NCI-H748 (cell line): Measurements from ENCODE around the gene TCERG1L.

ENCODE experiments used
- DNase-seq: peaks from one replicate; lab custom pipeline; 2025; ENCODE audit not compliant: unreplicated experiment; lab: John Stamatoyannopoulos, UW

TCERG1L gene

DNA sequence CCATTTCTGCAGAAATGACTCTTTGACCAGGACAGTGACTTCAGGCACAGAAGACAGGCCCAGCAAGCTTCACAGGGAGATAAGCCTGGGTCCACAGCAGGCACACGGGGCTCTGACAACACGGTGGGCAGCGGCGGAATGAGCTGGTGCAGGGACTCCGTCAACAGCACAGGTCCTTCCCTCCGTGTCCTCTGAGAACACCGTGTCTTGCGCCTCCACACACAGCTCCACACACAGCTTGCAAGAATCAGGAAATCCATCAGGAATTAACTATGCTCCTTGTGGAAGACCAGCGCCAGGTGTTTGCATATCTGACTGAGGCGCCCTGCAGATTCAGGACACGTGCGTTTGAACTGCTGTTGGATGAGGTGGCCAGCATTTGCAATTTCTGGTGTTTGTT is 39.6 kb downstream of the TCERG1L start:
- DNase-seq = peak; percentile 9

DNA sequence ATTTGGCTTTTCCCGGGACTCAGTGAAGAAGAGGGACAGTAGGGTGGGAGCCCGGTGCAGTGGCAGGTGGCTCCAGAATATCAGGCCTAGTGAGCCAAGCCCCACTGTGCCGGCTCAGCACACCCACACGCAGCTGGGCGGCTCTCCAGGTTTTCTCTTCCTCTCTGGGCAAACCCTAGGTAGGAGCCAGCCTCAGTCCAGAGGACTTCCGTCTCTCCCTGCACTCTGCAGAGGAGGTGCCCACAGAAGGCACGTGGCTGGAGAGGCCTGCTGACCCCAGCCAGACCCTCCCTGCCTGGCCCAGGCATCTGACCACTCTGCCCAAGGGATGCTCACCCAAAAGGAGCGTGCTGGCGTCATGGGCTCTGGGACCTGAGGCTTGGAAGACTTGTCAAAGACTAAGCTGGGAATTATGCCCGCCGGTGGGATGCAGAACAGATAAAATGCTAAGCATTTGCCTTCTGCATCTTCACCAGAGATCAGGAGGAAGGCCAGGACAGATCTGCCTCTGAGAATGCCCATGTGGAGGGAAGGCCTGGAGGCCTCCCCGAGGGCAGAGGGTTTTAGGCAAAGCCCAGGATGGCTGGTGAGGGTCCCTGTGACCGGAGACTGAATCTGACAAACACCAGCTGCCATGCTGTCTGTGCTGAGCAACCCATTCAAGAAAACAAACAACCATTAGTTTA is 40.2 kb downstream of the TCERG1L start:
- no peak for DNase-seq

DNA sequence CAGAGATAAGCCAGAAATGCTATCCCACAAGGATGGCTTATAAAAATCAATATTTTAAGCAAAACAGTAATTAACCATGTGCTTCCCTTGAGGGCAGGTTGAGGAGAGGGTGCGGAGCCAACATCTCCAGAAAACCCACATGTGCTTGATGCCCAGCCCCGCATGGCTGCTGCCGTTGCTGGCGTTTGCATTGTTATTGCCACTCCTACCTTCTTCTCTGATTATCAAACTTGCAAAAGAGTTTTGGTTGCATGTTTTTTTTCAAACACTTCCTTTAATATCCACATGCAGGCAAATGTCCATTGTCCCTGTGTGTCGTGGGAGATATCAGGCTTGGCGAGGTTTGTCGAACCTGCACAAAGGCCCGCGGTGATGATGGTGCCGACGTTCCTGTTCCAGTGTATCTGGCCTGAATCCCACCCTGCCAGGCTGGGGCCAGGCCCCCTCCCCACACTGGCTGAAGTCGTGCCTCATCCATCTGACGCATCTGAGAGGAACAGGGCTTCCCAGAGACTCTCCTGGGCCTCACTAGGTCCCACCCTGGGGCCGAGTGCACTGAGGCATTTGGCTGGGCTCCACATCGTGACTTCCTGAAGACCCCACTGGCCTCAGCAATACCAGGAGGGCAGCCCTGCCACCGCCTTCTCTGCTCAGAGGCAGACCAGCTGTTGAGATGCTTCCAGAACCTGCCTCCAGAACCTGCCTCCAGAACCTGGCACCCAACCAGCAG is 40.9 kb downstream of the TCERG1L start:
- no peak for DNase-seq

DNA sequence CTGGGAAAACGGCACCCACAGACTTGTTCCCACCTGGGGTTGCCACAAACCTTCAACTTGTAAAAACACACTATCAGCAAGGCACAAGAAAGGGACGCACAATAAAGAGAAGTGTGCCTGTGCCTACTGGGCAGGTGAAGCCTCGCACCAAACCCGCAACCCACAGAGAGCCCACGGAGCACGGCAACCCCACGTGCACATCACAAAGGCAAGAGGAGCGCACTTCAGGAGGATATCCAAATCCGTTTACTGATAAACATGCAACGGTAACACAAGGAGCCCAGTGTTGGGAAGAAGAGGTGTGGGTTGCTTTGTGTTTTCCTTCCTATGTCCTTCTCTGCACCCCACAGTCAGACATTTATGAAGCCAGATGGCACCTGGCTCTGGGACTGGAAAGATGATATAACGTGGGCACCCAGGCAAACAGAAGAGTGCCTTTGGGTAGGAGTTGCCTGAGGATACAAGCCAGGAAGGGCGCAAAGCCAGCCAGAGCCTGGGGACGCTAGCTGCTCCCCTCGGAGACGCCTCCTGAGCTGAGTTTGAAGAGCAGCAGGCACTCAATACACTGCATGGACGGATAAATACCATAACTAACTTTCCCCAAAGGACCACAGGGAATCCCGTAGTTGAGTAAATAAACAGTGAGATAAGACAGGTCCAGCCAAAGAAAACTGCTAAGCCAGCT is 41.6 kb downstream of the TCERG1L start:
- DNase-seq = no peak

DNA sequence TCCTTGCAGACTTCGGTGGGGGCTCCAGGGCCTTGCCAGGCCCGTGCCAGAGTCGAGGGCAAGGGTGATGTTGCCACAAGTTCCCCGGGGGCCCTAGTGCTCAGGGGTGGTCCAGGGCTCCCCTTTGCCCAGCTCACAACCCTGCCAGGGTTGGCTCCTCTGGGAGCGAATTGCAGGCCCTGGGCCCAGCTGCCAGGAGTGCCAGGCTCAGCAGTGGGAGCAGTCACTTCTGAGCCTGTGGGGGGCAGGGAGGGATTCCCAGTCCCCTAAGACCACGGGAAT is 43.8 kb downstream of the TCERG1L start:
- DNase-seq = no peak

DNA sequence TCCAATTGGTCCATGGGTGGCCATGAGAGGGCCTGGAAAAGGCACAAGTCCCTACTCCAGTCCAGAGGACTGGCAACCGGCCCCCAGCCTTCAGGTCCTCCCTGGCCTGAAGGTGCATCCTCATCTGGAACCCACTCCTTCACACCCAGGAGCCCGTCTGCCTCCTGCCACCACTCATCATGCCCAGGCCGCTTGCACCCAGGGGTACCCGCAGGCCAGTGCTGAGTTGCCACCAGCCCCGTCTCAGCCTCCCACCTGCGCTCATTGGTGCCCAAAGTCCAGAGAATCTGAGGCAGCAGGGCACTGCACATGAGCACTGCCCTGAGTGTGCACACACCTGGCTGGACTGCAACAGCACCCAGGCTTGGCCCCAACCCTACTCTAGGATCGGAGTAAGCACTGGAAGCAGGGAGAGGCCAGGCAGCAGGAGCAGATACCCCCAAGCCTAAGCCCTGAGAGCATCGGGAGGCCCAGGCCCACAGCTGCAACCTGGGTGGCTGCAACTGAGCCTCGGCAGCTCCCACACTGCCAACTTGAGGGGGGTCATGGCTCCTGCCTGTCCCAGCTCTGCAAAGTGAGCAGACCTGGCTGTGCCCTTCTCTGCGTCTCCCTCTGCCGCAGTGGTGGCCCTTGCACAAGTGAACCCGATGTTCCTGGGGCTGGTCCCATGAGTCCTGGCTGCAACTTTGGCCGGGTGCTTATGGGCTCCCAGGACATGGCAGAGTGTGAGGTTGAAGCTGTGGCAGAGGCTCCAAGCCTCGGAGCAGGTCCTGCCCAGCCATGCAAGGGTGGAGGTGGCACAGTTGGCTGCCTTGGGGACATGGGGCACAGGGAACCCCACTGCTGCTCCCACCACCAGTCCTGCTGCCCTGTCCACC is 44.3 kb downstream of the TCERG1L start:
- DNase-seq = no peak

DNA sequence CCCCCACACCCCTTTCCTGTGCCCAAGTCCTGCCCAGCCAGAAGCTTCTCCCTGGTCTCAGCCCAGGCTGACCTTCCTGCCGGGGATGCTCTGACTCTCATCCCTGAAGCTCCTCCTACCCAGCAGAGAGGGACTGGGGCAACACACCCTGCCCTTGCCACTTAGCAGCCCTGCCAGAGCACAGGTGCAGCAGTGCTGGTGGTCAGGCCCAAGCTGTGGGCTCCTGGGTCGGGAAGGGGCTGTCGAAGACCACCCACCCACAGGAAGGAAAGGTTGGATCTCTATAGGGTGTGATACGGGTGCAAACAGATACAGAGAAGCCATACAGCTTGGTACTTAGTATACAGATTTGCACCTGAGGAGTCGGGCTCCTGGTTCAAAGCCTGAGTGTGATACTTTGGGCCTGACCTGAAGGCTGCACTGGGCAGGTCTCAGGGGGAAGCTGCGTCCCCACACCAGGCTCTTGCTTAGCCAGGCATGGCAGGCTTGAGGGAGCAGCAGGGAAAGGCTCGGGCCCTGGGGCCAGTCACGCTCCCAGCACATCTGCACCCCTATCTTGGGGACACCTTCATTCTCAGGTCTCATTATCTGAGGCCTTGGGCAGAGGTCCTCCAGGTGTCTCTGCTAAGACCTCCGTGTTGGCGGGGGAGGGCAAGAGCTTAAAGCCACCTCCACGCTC is 47.3 kb downstream of the TCERG1L start:
- no peak for DNase-seq

DNA sequence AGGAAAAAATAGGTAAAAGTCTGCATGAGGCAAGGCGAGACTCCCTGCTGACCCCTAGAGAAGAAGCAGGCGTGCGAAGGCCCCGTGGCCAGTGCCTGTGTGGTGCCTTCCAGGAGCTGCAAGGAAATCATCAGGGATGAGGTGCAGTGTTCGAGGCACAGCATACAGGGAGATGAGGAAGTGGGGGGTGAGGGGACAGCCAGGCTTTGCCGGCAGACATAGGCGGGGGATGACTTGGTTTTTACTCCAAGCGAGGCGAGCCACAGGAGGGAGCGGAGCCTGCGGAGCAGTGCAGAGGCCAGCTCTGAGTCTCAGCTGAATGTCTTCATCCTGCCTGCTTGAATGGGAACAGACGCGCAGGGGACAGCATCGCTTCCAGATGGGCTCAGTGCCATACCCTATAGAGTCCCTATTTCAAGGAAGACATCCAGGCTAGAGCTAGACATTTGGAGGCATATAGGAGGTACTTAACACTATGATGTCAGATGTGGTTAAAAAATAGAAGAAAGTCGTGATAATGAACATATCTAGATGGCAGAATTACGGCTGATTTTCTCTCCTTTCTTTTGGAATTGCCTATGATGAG is 49.5 kb downstream of the TCERG1L start:
- no peak for DNase-seq

DNA sequence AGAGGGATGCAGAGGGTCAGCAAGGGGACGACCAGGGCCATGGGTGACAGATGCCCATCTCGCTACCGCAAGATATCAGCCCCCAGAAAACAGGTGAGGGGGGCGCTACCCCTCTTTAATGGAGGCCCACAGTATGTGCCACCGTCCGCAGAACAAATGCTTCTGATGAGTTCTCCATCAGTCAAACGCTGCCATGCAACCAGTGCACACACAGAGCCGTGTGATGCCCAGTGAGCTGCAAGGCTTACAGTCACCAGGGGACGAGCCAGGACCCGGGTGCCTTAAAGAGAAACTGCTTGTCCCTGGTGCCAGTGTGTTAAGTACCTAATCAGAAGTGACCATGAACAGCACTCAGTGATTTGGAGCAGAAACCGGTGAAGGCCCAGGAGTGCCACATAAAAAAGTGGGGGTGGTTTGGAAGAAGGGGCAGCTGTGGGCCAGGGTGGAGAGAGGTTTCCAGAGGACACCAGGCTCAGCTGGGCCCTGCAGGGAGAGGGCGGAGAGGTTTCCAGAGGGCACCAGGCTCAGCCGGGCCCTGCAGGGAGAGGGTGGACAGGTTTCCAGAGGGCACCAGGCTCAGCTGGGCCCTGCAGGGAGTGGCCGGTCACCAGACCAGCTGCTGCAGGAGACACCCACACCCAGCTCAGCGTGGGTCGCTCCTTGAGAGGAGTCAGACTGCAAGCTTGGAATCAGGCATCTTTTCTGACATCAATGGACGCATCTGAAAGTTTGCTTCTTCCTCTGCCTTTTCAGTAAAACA is 50.9 kb downstream of the TCERG1L start:
- DNase-seq = no peak

DNA sequence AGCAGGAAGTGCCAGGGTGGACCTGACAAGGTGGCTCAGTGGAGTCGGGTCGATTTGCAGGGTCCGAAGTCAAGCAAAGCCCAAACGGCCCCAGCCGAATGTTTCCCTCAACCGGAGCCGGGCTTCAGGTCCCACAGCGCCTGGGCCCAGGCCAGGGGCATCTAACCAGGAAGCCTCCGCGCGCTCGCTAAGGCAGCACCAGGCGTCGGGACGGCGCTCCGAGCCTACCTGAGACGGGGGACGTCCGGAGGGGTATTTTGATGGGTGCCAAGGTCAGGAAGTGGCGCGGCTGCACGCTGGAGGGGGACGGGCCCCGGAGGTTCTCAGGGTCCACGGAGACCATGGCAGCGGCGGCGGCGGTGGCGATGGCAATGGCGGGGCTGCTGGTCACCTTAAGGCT is 51.5 kb downstream of the TCERG1L start:
- no peak for DNase-seq

DNA sequence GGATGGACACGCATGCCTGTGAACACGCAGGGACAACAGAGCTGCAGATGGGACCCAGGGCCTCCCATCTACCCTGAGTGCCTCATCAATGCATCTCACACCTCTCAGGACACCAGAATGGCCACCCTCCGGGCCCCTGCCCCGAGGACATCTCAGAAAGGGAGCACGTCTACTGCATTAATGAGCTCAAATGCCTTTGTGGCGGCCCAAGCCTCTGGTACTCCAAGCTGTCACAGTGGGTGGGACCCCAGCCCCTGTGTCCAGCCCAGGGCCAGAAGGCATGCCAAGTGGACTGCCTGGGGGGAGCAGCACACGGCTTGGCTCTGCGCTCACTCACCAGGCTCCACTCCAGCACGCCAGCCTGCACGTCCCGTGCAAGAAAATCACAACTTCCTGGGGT is 52.0 kb downstream of the TCERG1L start:
- DNase-seq = no peak

DNA sequence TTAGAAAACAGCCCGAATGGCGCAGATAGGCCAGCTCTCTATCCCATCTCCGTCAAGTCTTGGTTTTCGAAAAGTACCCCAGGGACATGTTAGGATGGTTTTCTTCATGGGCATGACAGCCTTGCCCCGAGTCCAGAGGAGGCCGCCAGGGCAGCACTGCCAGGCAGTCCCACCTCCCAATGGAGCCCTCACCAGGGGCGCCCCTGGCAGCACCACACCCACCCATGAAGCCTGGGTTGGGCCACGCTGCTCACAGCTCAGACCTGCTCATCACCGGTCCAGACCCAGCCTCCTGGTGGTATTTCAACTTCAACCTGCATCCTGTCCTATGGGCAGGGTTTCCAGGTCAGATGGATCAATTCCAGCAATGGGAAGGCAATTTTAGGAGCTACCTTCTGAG is 53.3 kb downstream of the TCERG1L start:
- no peak for DNase-seq

DNA sequence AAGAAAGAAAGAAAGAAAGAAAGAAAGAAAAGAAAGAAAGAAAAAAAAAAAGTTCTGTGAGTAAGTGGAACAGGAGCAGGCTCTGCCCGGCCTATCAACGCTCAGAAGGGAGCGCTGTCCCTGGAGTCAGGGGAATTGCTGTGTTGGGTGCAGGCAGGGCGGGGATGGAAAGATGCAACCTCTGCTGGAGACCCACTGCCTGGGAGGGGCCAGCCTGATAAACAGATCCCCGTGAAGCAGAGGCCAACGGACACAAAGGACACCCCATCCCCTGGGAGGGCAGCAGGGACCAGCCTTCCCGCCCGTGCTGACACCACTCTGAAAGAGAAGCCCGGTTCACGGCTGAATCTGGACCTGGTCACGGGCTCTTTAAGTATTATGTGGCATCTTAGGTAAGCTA is 54.5 kb downstream of the TCERG1L start:
- no peak for DNase-seq

DNA sequence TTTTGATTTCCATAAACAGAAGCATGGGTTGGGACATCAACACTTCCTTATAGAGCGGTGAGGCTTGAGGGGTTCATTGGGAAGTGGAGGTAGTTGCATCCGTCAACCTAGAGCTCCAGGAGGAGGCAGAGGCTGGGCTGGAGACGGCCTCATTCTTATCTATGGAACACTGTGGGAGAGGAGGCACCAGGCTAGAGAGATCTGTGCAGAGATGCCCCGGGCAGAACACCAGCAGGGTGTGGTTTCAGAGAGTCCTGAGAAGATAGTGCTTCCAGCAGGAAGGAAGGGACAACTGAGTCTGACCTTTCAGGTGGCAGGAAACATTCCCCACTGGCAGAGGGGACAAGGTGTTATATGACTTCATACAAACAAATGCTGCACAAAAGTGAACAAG is 56.7 kb downstream of the TCERG1L start:
- no peak for DNase-seq

DNA sequence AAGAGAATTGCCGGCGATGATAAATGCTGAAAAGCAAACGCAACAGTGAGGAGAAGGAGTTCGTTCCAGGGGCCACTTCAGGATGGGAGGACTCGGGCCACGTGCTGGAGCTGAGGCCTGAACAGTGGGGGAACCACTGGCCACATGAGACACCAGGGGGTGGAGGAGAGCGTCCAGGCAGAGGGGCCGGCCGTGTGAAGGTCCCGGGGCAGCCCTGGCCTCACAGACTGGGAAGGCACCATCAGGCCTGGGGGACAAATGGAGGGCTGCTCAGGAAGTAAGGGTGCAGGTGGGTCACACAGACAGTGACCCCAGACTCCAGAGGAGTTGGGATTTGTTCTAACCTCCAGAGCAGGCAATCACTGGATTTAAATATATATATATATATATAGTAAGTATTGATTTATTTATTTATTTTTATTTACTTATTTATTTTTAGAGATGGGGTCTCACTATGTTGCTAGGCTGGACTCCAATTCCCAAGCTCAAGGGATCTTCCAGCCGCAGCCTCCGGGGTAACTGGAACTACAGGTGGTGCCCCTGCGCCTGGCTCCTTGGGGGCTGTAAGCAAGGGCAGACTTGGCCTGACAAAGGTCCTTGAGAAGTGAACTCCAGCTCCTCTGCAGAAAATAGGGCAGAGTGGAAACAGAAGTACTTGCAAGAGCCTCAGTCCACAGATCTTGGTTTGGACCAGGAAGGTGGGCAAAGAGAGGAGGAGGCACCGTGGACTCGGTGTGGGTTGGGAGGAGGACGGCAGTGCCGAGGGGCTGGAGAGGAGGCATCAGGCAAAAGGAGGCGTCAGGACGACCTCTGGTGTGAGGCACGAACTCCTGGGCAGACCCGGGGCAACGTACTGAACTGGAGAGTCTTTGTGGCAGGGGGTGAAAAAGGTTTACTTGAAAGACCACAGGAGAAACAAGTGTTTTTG is 57.3 kb downstream of the TCERG1L start:
- DNase-seq = no peak

DNA sequence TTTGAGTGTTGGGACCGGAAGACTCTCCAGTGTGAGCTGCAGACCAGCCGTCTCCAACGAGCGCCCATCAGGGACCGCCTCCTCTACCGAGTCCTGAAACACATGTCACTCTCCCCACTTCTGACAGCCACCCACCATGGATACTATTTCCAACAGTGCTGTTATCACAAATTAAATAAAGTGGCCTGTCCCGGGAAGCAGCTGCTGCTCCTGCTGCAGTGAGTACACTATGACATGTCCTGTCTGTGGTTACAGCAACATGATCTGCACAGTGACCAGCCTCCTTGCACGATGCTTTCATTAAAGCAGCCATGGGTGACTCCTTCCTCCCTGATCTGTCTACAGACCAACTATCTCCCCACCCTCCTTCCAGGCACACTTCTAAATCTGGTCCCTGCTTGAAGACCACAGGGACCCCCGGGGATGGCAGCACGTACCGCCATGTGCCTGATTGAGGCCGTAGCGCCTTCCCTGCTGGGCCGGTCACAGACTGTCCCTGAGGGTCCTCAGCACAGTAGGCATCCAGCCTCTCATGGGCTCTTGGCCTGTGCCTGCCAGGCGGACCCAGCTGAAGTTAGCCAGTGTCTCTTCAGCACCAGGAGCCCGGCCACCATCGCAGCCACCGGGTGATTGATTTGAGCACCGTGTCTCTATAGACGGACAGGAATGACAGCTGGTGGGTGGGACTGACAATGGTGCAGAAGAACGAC is 58.8 kb downstream of the TCERG1L start:
- DNase-seq = no peak

DNA sequence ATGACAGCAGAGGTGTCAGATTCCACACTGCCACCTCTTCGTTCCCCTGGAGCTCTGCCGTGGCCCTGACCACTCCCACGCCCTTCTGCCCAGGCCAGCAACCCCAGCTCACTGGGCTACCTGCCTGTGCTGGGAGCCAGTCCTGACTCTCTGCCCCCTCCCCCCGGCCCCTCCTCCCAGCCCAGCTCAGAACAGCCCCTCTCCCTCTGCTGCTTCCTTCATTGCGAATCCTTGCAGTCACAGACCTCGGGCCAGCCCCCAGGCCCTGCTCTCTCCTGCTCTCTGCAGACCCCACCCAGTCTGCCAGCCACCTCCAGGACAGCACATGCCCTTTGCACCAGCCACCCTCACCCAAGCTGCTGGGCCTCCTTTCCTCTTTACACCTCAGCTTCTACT is 60.4 kb downstream of the TCERG1L start:
- no peak for DNase-seq

DNA sequence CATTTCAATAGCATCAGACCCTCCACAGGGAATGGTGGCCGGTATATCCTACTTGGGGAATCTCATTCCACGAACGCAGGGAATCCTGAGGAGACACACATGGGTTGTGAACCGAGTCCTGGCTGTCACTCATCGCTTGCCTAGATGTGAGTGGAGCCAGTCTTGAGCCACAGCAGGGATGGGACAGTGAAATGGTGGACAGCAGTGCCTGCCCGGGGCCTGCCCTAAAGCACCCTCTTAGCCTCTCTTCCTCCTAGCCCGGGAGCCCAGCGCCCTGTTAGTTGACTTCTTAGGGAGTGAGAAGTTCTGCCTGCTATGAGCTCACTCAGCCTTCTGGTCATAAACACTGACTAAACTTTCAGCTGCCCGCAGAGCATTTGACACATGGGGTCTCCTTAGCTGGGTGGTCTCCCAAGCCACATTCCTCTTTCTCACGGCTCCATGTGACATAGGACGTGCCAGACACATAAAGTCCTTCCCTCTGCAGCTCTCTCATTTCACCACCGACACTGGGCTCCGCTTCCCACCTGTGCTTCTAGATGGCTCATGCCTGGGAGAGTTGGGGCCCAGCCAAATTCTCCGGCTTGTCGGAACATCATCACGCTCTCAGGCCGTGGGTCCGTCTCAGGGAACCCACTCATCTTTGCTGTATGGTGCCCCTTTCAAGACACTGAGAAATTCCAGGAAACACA is 60.9 kb downstream of the TCERG1L start:
- DNase-seq = no peak
